HG03064 (cell line): ENCODE measurements around the gene OSBPL5.

ENCODE experiments used
- ATAC-seq: cut with Tn5 transposase; IDR thresholded peaks from one replicate; pipeline ENCODE4 v1.9.1; 2021; ENCODE audit warnings: low read depth; ENCODE audit not compliant: unreplicated experiment

OSBPL5 gene

GRCh38 chr11:3135481-3136440 lies 29.3 kb downstream of the OSBPL5 start:
- ATAC-seq = no peak

- no peak for ATAC-seq
These were observed 30.2 kb downstream of the OSBPL5 start for GRCh38 chr11:3134651-3135480.

DNA sequence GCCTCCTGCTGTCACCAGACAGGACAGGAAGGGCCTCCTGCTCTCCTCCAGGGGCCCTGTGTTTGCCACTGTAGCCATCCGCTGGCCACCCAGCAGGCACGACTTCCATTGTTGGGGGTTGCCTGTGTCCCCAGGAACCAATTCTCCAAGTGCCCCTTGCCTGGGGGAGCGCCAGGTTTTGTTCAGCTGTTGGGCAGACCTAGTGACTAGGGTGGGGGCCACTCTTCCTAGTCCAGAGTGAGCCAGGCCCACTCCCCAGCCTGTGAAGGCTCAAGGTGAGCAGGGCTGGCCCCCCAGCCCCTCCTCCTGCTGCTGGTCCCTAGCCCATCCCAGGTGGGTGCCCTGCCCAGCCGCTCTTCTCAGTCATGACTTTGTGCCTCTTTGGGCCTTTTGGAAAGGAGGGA lies 30.9 kb downstream of the OSBPL5 start:
- no peak for ATAC-seq

DNA sequence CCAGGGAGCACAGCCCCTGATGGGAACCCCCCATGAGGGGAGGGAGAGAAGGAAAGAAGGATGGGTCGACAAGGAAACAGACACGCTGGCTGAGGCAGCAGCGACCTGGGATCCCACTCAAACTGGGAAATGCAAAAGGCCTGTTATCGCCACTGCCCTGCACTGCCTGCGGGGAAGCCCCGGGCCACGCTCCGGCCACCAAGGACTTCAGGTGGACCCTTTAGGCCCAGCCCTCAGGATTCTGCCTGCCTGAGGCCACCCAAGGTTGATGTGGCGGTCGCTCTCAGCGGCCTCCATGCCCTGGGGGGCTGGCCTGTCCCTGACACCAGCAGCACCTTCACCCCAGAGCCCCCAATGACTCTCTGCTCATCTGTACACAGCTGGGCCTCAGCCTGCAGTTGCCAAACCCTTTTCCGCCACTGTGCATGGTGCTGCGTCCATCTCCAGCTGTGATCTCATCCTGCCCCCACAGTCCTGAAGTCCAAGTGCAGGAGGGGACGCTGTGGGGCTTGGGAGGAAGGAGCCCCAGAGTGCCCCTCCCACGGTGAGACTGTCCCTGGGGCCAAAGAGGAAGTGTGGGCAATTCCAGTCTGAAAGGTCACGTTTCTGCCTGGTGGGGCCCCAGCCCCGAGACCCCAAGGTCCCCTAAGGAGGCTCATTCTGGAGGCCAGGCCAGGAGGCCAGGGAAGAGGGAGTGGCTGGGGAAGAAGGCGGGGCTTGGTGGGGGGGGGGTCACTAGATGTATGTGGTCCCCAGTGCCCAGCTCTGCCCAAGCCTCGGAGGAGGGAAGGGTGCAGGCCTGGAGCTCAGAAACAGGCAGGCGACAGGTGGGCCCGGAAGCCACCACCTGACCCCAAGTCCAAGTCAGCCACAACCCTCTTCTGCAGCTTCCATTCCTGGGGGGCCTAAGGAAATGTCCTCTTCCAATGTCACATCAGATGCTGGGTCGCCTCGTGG lies 31.6 kb downstream of the OSBPL5 start:
- no peak for ATAC-seq

DNA sequence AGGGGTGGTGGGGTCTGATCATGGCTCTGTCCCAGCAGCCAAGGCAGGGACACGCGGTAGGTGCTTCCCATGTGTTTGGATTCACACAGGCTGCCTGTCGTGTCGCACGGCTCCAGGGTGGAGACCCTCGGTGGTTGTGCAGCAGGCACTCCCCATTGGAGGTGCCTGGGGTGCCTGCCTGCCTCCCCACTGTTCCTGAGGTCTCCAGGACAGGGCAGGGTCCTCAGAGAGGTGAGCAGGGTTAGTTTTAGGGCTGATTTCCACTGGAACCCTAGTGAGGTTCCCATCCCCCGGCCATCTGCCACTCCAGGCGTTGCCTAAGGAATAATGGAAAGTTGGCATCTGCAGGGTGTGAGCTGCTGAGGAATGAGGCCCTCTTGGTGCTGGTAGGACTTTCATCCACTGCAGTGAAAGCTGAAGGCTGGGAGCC lies 32.3 kb downstream of the OSBPL5 start:
- ATAC-seq = no peak

DNA sequence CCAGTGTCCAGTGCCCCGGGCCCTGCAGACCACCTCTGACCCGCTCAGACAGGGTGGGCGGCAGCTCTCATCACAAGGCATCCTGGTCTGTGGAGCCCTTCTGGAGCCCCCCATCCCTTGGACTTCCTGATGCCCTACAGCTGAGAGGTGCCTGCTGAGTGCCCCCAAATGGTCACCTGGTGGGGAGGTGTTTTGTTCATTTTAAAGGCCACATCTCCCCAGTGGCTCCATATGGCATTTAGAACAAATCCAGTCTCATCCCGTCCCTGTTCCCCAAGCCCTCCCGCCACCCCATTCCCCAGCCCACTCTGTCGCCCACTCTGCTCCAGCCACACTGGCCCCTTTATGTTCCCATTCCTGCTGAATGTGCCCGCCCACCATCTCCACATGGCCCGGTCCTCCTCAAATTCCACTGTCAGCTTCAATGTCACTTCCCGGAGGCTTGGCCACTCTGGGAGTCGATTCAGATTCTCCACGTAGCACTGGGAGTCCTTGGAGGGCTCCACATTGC lies 32.8 kb downstream of the OSBPL5 start:
- no peak for ATAC-seq

- no peak for ATAC-seq
These were observed 33.7 kb downstream of the OSBPL5 start for GRCh38 chr11:3131330-3131941.

DNA sequence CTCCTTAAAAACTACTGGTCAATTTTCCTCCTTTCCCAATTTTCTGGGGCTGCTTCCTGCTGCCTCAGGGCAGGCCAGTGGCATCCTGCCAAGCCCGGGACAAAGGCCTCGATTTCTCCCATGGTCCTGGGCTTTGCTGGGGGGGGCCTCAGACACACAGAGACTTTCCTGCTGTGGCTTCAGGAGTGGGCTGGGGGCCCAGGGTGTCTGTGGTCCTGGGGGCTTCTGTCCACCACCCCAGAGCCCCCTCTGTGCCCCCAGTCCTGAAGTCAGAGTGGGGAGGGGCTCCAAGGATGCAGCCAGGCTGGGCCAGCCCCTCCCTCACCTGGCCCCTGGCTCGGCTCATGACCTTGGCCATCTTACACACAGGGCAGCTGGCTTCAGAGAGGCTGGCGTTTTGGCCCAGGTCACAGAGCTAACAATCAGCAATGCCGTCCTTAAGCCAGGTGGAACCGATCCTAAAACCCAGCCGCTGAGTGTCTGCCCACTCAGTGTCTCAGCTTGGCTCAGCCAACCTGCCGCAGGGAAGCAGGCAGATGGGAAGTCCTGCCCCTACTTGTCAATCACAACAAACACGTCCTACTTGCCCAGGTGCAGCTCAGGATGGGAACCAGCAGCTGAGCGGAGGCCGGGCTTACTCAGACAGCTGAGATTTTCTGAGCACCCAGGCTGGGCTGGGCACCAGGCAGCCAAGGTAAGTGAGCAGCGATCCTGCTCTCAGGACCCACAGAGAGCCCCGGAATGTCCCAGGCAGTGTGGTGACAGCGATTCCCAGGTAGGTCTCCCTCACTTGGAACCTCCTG lies 34.6 kb downstream of the OSBPL5 start:
- no peak for ATAC-seq

DNA sequence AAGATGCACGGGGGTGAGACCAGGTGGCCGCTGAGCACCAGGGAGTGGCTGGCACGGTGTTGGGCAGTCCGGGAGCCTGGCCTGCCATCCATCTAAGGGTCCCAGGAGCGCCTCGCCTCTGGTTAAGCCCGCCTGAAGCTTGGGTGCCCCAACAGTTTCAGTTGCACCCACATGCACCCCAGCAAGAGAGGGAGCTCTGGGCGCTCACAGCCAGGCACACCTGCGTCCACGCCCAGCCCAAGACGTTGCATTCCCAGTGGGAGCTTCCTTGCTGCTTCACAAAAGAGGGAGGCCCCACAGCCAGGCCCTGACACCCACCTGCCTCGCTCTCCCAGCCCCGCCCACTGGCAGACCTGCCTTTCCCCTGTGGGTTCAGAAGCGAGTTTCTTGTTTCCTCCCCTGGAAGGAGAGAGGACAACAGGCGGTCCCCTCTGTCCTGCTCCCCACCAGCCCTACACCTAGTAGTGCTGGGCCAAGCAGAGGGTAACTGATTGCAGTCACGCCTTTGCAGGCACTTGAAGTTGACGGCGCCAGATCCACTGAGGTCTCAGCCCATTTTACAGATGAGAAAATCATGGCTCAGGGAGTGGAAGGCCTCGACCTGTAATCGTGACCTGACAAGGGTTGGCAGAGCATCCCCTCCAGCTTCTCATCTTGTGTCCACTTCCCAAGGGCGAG lies 35.4 kb downstream of the OSBPL5 start:
- no peak for ATAC-seq

DNA sequence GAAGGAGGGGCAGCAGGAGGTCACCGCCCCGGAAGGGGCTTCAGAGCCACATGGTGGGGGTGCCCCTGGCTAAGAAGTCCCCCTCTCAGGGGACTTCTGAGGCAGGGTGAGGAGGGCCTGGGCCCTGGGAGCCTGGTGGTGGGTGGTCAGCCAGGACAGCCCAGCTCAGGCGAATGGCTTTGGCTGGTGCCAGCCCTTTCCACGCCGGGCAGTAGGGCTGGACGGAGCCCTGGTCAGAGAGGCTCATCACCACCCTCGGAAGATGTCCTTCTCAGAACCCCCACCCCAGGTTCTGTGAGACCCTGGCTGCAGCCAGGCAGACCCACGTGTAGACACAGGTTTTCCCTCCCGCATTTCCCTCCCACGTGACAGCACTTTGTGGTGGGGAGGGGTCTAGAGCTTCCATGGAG lies 35.9 kb downstream of the OSBPL5 start:
- no peak for ATAC-seq

DNA sequence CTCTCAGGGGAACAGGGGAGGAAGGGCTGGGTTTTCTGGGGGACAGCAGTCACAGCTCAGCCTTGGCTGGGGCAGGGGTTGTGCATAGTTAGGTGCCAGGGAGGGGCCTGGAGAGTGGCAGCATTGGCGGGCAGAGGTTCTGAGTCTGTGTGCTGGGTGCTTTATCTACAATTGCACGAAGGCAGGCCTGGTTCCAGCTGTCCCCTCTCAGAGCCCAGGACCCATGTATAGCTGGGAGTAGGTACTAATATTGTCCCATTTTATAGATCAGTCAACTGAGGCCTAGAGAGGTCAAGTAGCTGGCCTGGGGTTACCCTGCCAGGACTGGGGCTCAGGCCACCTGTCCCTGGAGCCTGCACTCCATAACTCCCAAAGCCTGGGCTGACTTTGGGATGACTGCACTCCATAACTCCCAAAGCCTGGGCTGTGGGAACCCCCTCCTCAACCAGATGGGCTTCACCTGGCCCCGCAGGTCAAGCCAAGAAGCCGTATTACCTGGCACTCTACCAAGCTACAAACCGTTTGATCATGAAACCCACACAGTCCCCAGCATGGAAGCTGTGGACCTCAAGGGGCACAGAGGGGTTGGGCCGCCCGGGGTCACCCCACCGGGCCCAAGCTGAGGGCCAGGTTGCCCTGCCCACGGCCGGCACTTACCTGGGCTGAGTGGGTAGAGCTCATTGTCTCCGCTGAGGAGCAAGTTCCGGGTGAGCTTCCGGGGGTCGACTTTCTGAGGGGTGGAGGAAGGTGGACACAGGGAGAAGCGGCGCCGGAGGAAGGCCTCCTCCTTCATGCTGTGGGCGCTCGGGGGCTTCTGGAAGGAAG lies 36.5 kb downstream of the OSBPL5 start:
- ATAC-seq = no peak

GRCh38 chr11:3127706-3128355 lies 37.3 kb downstream of the OSBPL5 start:
- no peak for ATAC-seq

DNA sequence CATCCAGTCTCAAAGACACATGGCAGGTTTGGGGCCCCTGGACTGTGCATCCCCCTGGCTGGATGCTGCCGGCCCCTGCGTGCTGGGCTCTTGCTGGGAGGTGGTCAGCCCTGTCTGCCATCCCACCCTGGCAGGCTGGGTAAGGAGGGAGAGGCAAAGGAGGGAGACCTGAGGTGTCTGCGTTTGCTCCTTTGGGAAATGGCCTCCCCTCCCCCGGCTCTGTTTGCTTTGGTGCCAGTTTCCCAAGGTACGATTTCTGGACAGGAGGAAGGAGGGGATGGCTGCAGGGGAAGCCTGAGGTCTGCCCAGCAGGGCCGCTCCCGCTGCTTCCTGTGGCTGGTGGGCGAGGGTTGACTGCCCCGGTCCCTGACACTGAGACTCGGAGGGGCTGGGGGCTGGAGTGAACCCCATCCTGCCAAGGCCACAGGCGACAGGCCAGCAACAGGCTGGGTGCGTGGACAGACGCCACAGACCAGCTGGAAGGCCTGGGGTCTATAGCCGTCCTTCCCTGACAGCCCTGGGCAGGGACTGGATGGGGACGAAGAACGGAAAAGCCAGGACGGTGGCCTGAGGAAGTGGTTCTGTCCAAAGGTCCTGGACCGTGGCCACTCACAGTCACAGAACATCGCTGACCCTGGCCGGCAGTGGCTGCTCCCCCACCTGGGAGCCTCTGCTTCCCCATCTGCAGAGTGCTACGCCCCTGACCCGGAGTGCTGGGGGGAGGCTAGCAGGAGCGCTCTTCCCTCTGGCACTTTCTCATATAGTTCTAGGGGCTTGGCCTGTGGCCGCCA lies 38.0 kb downstream of the OSBPL5 start:
- ATAC-seq = no peak

DNA sequence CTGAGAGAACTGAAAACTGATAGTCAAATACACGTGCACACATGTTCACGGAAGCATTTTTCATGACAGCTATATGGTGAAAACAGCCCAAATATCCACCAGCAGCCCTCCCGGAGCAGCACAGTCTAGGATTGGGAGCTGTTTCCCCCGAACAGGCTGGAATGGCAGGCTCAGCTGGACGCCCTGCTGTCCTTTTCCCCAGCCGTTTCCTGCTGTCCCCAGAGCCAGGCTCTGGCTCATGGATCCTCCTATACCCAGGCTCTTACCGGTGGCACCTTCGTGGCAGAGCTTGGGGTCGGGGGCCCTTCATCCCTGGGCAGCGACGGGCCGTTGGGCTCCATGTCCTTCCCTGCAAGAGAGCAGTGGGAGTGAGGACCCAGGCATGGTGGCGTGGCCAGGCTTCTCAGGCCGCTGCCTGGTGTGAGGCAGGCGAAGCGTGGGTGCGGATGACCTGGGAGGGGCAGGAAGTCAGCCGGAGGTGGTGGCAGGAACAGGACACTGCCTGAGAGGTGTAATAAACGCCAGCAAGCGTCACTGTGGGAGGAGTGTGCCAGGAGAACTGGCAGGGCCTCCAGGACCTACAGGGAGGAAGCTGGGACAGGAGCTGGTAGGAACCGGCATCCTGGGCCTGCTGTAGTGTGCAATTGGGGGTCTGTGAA lies 38.8 kb downstream of the OSBPL5 start:
- ATAC-seq = no peak

DNA sequence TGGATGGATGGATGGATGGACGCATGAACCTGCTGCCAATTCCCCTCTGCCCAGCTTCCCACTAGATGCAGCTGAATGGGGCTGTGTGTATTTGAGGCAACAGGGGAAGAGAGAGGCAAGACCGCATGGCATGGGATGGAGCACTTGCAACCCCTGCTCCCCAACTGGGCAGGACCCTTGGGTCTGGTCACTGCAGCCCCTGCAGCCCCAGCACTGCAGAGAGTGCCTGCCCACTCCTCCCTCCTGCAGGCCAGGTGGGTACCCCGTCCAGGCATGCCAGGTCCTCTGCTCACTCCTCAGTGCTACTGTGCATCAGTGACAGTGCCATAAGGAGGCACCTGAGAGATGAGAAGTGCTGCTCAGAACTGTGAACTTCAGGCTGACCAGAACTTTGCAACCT lies 40.3 kb downstream of the OSBPL5 start:
- ATAC-seq = no peak
